Esophagus squamous epithelium (tissue), 4 donors: ENCODE results near the gene GRIP2.

Source experiments
- CTCF ChIP-seq, 6 experiments: fragments of 450-650 bp in 4 of 6; fragments of 200-600 bp in 2 of 6; sonication (generic) in 2 of 6; IDR thresholded peaks; one replicate each; pipeline ENCODE4 v1.5.1; 2016 to 2019; ENCODE audit warnings: antibody characterized with exemption in 6 of 6, mild to moderate bottlenecking in 4 of 6, moderate library complexity in 4 of 6
- POLR2A ChIP-seq, 4 donors: fragments of 450-650 bp; IDR thresholded peaks; one replicate each; pipeline ENCODE4 v1.6.1; 2017; ENCODE audit warnings: antibody characterized with exemption in 4 of 4, mild to moderate bottlenecking in 4 of 4, moderate library complexity in 3 of 4

- TF ChIP-seq CTCF (IDR thresholded peaks at IDR 0.05) (no peak), POLR2A (IDR thresholded peaks at IDR 0.05) (no peak)
Measured at GRCh38 chr3:14522768-14523167, 17.4 kb downstream of the GRIP2 start.
